Measurements from ENCODE around the gene MYL4.

- TF ChIP-seq CTCF (IDR thresholded peaks at IDR 0.05) (no peak), POLR2A (IDR thresholded peaks at IDR 0.05) (no peak)
These were observed 29.3 kb downstream of the MYL4 start for GRCh38 chr17:47238321-47239010.

Measured in esophagus squamous epithelium (tissue), 4 donors.